Epidermal melanocyte (primary cell): ENCODE data around the gene TNFRSF9.
"Not testable (repeated sequence)": the region's sequence is repeated elsewhere in the genome, so short reads cannot be mapped to it uniquely, and the experiment has no call there.

Experiments used
- DNase-seq: peaks from one replicate; pipeline ENCODE4 v3.0.0; 2011; ENCODE audit warnings: low spot score; ENCODE audit not compliant: insufficient read length

The TNFRSF9 gene

DNA sequence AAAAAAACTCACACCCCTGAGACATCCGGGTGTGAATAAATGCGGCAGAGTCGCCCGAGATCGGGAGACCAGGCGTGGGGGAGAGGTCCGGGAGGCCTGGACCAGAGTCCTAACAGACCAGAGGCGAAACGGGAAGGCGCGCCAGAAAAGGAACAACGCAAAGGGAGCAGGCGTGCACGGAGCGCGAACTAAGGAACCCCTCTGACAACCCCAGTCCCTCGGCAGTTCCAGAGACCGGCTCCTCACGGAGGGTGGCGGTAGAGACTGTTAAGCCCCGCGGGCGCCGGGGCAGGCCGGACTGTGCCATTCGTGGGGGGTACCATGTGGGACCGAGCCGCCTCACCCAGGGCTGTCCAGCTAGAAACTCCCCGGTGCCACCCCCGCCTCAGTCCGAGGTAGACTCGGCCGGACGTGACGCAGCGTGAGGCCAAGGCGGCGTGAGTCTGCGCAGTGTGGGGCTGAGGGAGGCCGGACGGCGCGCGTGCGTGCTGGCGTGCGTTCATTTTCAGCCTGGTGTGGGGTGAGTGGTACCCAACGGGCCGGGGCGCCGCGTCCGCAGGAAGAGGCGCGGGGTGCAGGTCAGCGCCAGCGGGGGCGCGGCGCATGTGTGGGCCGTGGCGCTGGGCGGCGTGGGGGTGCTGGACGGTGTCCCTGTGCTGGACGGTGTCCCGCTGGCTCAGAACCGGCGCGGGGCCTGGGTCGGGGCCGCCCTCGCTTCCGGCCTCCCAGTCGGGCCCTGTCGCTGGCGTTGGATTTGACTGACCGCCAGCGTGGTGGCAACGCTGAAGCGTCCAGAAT is 20.8 kb upstream of the TNFRSF9 start, which contains the start of gene PARK7:
TSS of gene PARK7 (plus strand) at position 496 of the 798 bp plus-strand sequence. CDS start 1,075 bp downstream, outside the sequence.
- peak; percentile 97 for DNase-seq

DNA sequence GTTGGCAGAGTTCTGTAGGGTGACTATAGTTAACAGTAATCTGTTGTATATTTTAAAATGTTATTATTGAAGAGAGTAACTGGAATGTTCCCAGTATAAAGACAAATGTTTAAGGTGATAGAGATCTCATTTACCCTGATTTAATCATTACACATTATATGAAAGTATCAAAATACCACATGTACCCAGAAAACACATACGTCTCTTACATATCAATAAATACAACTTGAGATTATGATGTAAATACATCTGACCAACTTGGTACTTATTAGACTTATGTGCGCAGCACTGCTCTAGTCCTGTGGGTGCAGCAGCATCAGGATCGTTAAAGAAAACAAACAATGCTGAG is 20.2 kb upstream of the TNFRSF9 start:
- no peak for DNase-seq

DNA sequence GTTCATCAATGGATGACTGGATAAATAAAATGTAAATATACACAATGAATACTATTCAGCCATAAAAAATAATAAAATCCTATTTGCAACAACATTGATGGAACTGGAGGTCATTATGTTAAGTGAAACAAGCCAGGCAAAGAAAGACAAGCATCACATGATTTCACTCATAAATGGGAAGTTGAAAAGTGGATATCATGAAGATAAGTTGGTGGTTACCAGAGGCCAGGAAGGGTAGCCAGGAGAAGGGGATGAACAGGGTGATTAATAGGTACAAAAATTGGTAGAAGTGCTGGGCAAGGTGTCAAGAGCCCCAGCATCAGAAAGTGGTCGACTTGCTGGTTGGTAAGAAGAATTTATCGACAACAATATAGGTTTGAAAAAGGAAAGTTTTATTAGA is 19.5 kb upstream of the TNFRSF9 start:
- no peak for DNase-seq

DNA sequence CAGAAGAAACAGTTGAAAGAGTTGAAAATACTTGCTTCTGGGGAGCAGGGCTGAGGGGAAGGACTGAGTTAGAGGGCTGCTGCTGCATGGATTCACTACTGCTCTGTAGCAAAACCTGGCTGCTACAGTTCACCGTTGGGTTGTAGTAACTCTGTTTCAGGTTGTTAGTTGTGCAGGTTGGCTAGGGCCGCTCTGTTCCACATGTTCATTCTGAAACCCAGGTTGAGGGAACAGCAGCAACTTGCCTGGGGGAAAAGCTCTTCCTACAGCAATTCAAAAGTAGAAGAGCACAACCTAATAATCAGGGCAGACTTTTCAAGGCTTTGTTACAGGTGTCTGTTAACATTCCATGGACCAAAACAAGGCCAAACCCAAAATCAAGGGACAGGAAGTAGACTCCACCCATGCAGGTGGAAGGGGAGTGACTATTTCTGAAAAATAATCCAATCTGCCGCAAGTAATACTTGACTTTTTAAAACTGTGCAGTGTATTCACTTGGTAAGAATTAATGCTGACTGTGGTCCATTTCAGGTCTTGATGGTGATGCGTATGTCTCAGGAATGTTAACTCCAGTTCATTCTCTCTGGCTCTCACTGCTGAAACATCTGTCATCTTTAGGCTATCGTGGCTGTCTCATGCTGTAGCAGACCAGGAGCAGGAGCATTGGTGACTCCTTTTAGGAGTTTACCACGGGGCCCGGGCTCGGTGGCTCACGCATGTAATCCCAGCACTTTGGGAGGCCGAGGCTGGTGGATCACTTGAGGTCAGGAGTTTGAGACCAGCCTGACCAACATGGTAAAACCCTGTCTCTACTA is 15.8 kb upstream of the TNFRSF9 start:
- DNase-seq = no peak

DNA sequence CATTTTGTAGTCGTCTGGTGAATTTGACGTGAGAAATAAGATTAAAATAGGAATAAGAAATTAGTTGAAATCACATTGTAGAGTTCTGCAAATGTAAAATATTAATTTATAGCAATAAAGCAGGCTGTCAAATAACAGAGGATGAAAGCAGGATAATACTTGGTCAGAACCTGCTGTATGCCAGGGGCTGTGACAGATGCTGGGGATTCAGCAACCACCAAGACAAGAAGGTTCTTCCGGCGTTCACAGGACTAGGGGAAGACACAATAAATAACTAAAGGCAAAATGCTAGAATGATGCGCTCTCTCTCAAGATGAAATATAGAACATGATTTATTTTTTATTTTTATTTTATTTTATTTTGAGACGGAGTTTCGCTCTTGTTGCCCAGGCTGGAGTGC is 14.0 kb upstream of the TNFRSF9 start:
- no peak for DNase-seq

DNA sequence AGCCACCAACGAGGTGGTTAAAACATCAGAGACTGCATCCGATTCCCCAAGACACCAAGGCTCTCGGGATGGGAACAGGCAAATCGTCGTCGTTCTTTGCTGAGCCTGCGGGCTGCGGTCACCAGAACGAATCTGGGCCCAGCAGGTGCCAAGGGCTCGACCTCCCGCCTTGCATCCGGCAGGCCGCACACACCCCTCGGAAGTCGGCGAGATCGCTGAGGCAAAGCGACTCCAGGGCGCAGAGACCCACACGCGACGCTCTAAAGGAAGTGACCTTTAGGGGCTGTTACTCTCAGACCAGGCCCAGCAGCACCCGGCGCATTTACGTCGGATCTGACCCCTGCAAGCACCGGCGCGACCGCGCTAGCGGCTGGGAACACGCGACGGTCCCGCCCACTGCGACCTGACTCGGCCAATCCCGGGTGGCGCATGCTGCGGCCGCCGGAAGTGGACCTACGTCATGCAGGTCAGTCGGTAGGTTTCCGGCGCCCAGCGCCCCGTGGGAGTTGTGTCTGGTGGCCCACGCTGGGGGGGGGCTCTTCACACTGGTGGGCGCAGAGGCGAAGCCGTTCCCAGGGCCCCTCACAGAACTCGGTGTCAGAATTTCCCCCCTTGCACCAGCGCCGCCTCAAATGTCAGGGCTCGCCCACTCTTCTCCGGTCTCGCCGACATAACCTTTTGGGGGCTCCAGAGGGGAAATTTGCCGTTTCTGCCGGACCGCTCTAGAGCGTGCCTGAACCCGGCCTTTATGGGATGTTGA is 13.4 kb upstream of the TNFRSF9 start:
- peak; percentile 76 for DNase-seq

DNA sequence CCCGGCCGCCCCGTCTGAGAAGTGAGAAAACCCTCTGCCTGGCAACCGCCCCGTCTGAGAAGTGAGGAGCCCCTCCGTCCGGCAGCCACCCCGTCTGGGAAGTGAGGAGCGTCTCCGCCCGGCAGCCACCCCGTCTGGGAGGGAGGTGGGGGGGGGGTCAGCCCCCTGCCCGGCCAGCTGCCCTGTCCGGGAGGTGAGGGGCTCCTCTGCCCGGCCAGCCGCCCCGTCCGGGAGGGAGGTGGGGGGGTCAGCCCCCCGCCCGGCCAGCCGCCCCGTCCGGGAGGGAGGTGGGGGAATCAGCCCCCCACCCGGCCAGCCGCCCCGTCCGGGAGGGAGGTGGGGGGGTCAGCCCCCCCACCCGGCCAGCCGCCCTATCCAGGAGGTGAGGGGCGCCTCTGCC is 12.2 kb upstream of the TNFRSF9 start:
- DNase-seq = not testable (repeated sequence)

DNA sequence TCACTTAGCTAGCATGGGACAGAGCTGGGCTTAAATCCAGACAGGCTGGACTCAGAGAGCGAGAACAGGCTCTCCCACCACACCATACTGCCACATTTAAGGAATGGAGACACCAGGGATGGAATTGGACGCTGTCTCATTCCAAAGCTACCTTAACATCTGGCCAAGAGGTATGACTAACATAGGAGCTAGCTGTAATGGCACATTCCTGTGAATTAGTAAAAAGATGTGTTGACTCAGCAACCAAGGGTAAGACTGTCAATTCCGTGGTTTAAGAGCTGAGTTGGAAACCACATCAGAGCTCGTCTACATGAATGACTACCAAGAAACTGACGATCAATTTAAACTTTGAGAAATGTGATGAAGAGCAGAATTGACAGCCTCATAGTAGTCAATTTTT is 8.3 kb upstream of the TNFRSF9 start:
- DNase-seq = no peak

DNA sequence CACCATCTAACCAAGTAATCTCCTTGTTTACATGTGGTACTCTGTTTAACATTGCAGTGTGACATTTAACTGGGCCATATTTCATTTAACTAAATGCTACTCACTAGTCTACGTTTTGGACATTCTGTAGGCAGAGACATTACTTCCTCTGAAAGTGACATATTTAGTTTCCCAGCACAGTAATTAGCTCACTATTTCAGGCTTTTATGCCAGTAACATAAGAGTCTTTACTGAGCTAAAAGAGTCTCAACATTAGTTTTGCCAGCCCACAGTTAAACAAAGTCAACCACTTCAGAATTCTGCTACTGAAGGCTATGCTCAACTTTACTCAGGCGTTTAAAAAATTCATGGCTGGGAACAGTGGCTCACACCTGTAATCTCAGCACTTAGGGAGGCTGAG is 2.6 kb upstream of the TNFRSF9 start:
- DNase-seq = no peak

DNA sequence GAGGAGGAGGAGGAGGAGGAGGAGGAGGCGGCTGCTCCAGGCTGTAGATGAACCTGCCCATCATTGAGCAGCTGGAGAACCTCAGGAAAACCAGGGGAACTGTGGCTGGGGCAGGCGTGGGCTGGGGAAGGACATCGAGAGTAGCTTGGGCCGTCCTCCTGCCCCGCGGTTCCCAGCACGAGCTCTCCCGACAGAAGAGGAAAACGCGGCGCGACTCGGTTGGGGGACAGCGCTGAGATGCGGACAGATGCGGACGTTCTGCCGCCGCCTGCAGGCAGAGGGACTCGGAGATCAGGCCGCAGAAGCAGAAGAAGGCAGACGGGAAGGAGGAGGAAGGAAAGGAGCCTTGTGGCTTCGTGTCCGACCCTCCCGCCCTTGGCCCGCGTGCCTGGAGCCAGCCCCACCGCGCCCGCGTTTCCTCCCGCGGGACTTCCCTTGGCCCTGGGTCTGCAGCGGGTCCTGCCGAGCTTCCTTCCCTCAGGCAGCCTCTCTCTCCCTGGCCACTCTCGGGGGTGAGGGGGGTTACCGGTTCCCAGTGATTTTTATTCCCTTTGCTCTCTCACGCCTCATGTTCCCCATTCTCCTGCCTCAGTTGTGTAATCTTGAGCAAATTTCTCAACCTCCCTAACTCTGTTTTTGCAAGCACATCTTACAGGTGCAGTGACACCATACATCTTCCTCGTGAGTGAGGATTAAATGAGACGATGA is 1.7 kb upstream of the TNFRSF9 start:
- DNase-seq = peak; percentile 26

DNA sequence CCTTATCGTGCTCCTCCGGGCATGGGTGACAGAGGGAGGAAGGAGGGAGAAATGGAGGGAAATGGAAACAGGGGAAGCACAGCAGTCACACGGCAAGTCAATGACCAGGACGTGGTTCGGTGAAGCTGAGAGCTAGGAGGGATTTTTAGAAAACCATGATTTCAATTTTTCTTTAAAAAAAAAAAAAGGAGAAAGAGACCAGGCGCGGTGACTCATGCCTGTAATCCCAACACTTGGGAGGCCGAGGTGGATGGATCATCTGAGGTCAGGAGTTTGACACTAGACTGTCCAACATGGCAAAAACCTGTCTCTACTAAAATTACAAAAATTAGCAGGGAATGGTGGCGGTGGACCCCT is 776 bp upstream of the TNFRSF9 start:
- DNase-seq = no peak

DNA sequence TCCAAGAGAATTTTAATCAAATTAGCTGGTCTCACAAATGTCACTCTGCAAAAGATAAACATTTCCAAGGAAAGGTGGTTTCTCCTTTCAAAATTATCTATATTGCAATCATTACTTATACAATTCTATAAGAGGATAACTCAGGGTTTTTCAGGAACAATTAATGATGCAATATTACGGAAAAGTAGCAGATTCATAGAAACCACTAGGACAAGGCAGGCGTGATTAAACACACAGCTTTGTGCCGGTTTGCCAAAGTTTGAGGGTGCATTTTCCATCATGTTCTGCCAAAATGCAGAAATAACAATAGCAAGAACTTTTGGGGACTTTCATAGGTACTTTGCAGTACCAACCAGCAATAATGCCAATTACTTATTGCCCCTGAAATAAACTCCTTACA is 605 bp downstream of the TNFRSF9 start:
- DNase-seq = no peak

DNA sequence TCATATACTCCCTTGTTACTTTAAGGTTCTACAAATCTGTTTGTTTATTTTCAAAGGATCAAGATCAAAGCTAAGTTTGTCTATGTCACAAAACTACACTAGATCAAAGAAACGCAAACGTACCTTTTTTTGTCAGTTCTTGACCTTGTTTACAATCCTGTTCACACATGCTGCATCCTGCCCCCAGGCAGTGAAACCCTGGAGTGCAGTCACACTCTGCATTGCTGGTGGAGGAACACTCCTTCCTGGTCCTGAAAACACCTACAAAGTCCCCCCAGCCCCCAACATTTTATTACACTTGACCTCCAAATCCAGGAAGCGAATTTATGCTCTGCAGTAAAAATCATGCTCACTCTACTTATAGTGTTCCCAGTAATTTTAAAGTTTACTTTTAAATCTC is 2.6 kb downstream of the TNFRSF9 start:
- DNase-seq = no peak

DNA sequence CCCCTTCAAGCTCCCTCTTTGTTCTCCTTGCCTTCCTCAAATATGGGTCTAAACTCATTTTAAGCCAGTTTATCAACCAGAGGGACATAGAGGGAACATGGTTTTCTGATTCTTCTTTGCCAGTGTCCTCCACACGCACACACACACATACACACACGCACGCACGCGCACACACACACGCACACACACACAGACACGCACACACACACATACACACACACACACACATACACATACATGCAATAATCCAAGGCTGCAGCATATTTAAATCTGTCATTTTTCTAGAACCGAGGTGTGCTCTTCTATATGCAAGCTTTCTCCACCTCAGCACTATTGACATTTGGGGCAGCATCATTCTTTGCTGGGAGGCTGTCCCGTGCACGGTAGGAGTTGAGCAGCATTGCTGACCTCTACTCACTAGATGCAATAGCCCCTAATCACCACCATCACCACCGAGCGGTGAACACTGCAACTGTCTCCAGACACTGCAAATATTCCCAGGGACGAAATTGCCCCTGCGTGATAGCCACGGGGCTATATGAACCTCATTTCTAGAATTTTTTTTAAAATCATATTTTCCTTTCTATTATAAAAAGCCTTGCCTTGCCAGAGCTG is 8.0 kb downstream of the TNFRSF9 start:
- no peak for DNase-seq

DNA sequence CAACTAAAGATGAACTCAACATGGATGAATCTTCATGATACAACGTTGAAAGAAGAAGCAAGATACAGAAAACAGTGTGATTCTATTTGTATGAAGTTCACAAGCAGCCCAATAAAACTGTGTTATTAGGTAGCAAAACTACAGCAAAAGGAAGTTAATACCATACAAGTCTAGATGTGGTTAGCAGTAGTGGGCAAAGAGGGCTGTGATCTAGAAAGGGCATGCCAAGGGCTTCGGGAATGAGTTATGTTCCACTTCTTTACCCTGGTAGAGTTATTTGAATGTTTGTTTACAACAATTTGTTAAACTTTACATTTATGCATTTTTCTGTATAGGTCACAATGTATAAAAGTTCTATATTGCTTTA is 9.2 kb downstream of the TNFRSF9 start:
- no peak for DNase-seq

DNA sequence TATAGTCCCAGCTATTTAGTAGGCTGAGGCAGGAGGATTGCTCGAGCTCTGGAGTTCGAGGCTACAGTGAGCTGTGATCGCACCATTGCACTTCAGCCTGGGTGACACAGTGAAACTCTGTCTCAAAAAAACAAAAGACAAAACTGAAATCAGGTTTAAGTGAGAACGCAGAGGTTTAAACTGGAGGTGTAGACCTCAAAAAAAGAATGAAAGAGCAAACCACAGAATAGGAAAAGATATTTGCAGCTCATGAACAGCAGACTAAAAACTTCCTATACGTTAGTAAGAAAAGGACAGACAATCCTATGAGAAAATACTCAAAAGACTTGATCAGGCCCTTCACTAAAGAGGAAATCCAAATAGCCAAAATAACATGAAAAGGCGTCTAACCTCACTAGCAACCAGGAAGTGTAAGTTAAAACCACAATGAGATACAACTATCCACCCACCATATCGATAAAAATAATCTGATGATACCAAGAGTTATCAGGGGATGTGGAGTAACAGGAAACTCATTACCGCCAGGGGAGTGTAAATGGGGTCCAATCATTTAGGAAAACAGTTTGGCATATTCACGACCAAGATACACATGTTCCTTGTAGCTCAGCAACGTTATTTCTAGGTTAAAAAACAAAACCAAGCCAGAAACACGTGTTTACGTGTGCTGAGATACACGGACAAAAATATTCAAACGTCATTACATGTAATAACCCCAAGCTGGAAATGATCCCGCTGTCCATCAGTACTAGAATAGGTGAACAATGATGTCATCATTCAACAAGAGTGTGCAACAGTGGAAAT is 9.8 kb downstream of the TNFRSF9 start:
- DNase-seq = no peak

DNA sequence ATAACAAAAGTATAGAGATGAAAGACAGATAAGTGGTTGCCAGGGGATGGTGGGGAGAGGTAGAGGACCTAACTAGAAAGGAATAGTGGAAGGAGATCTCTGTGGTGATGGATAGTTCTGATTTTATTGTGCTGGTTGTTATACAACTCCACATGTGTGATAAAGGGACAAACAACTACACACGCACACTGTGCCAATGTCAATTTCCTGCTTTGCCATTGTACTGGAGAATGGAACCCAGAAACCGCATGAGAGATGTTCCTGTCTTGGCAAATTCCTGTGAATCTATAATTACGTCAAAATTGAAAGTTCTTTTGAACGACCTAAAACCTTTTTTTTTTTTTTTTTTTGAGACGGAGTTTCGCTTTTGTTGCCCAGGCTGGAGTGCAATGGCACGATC is 11.0 kb downstream of the TNFRSF9 start:
- DNase-seq = no peak

DNA sequence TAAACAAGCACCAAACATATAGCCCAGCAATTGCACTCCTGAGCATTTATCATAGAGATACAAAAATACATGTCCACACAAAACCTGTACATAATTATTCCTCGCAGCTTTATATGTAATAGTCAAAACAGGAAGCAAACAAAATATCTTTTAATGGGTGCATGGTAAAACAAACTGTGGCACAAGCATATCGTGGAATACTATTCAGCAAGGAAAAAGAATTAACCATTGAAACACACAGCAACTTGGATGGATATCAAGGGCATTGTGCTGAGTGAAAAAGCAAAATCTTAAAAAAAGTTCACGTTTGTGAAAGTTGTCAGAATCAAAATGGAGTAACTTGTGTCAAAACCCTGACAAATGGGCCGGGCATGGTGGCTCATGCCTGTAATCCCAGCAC is 12.4 kb downstream of the TNFRSF9 start:
- DNase-seq = no peak

DNA sequence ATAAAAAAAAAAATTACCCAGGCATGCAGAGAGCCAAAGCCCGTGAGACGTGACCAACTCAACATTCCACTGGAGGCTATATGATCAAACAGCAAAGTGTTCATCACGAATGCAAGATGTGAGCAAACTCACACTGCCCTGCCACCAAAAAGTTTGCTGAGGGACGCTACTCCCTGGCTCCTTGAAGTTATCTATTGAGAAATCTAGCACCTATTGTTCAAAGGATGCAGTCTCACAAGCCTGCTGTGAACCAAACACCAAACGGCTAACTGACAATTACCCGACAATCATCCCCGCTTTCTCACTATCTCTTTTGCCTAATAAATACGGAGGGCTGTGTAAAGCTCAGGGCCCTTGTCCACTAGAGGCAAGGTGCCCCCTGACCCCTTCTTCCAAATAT is 13.6 kb downstream of the TNFRSF9 start:
- DNase-seq = not testable (repeated sequence)

DNA sequence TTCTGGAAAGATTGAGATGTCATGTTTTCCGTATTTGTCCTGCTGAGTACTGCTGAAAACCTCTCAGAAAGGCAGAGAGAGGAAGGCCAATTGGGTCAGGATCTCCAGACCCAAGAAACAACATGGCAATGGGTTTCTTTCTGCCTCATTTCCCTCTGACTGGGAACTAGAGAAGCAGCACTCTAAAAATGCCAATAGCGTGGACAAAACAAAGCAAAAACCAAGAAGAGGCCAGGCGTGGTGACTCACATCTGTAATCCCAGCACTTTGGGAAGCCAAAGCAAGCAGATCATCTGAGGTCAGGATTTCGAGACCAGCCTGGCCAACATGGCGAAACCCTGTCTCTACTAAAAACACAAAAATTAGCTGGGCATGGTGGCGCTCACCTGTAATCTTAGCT is 18.3 kb downstream of the TNFRSF9 start:
- no peak for DNase-seq
